Transverse colon (tissue), 4 donors: ENCODE data around the gene THBD. TPM values are rescaled to one million over a fixed set of nuclear protein-coding genes. Genes with fewer than 3 reads are reported as not detected.

Experiments used
- DNase-seq: peaks from one replicate; pipeline ENCODE4 v3.0.0-alpha.2; 2019
- H3K27ac ChIP-seq, 4 donors: fragments of 200-600 bp; sonication (generic); 2 replicates each; pipeline ENCODE4 v1.5.1; 2016 to 2018; ENCODE audit warnings: inconsistent platforms in 4 of 4
- H3K27me3 ChIP-seq: fragments of 200-600 bp; sonication (generic); 2 replicates; pipeline ENCODE4 v1.5.1; 2017; ENCODE audit warnings: inconsistent platforms
- H3K36me3 ChIP-seq, 4 donors: fragments of 200-600 bp; sonication (generic); 2 replicates each; pipeline ENCODE4 v1.5.1; 2017 to 2019; ENCODE audit warnings: inconsistent platforms in 4 of 4
- H3K4me1 ChIP-seq, 4 donors: fragments of 200-600 bp; sonication (generic); 2 replicates each; pipeline ENCODE4 v1.5.1; 2017 to 2020; ENCODE audit warnings: inconsistent platforms in 4 of 4
- H3K4me3 ChIP-seq, 4 donors: fragments of 200-600 bp; sonication (generic); 1 replicate in 1 of 4; 2 replicates in 3 of 4; pipeline versions ENCODE4 v1.5.1 to v1.6.1; 2017 to 2019; ENCODE audit warnings: inconsistent platforms in 4 of 4
- H3K9me3 ChIP-seq, 2 donors: fragments of 200-600 bp; sonication (generic); 2 replicates each; pipeline ENCODE4 v1.5.1; 2017 to 2019; ENCODE audit warnings: inconsistent platforms in 2 of 2
- EP300 ChIP-seq: sonication (generic); formaldehyde crosslinking; IDR thresholded peaks from one replicate; pipeline ENCODE4 v1.6.1; 2017; ENCODE audit warnings: antibody characterized with exemption, low read depth
- POLR2A ChIP-seq: fragments of 450-650 bp; IDR thresholded peaks from one replicate; pipeline ENCODE4 v1.6.1; 2016; ENCODE audit warnings: antibody characterized with exemption, mild to moderate bottlenecking, moderate library complexity
- POLR2AphosphoS5 ChIP-seq, 3 donors: sonication (generic); formaldehyde crosslinking; IDR thresholded peaks; one replicate each; pipeline ENCODE4 v1.6.1; 2016; ENCODE audit warnings: antibody characterized with exemption in 3 of 3
- WGBS, 2 donors: methylation state at CpG; one replicate each; pipeline ENCODE4 v1.1.5; 2018; ENCODE audit warnings: low coverage in 1 of 2; 5-methylcytosine and 5-hydroxymethylcytosine counted together
- in situ Hi-C, 4 donors: fragments of 200-750 bp; cut with MboI; loops; one replicate each; pipeline versions ENCODE4 v1.15.0 to v1.15.1; 2017; ENCODE audit warnings: low sequenced_read_pairs in 3 of 4, low pct_ligation_motif_present in 1 of 4, low pct_unique_long_range_greater_than_20kb in 1 of 4
- intact Hi-C: fragments of 100-400 bp; cut with DNase I; formaldehyde crosslinking; loops from one replicate; pipeline ENCODE4 v1.15.1; 2023; ENCODE audit warnings: low total_unique reads
- total RNA-seq, 4 donors: library from RNA; depleted of rRNA; stranded (reverse); fragments of >200 nt; gene quantifications; one replicate each; pipeline ENCODE4 v1.1.0, GENCODE V29; 2016
- TF ChIP-seq, protein P1 (sequence below), 5 experiments: fragments of 200-600 bp in 3 of 5; fragments of 450-650 bp in 2 of 5; sonication (generic) in 3 of 5; IDR thresholded peaks; 1 replicate in 2 of 5; 2 replicates in 3 of 5; pipeline ENCODE4 v1.5.1; 2016 to 2017; ENCODE audit warnings: antibody characterized with exemption in 5 of 5, inconsistent platforms in 3 of 5, mild to moderate bottlenecking in 2 of 5, moderate library complexity in 1 of 5

Gene THBD
- total RNA-seq, 4 donors from 2014 or later = 7.8 to 30.3 (median 18.6) TPM

DNA sequence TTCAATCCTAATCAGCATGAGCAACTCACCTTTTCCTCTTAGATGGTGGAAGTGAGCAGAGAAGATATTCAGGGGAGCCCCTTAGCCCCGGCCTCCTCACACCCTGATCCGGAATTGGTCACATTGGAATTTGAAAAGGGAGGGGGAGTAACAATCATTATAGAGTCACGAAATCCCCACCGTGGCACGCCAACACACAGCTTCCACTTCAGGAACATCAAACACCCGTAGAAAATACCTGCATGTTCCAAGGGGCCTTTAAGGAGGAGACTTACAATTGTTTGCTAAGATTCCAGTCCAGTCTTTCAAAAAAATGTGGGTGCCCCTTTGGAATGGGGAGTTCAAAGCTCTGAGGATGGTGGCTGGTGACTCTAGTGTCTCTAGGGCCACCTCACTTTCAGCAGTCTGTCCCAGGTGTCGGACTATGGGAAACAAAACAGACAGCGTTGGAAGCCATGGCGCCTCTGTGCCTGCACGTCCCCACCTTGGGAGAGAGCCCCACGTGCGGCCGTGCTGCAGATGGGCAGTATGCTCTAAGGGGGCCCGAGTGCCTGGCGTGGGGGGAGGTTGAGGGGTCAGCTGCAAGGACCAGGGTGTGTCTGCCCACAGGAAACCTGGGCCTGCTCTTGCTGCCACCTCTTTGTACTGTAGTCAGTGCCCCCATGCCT, 34.2 kb upstream of the THBD start:
- 30 to 85% methylated on average over 3 to 15 of the region's 15 CpGs for WGBS, 2 donors
- Histone ChIP-seq H3K36me3 (no peaks in the 10 kb centered on the region), H3K27me3 (no peaks in the 10 kb centered on the region), H3K4me1 (no peaks in the 10 kb centered on the region), H3K9me3 (no peaks in the 10 kb centered on the region), H3K27ac (peak overlapping the region; percentile 64 to 74 (median 68)), H3K4me3 (peak overlapping the region in 3 of 4 donors; percentile 3 to 12 (median 6))
- in situ Hi-C loops = no loop called here
- no peak for DNase-seq
- intact Hi-C loops = no loop called here
- TF ChIP-seq, protein P1, sequence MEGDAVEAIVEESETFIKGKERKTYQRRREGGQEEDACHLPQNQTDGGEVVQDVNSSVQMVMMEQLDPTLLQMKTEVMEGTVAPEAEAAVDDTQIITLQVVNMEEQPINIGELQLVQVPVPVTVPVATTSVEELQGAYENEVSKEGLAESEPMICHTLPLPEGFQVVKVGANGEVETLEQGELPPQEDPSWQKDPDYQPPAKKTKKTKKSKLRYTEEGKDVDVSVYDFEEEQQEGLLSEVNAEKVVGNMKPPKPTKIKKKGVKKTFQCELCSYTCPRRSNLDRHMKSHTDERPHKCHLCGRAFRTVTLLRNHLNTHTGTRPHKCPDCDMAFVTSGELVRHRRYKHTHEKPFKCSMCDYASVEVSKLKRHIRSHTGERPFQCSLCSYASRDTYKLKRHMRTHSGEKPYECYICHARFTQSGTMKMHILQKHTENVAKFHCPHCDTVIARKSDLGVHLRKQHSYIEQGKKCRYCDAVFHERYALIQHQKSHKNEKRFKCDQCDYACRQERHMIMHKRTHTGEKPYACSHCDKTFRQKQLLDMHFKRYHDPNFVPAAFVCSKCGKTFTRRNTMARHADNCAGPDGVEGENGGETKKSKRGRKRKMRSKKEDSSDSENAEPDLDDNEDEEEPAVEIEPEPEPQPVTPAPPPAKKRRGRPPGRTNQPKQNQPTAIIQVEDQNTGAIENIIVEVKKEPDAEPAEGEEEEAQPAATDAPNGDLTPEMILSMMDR (IDR thresholded peaks at IDR 0.05) = no peak
- no peak for TF ChIP-seq POLR2A
- TF ChIP-seq POLR2AphosphoS5 (IDR thresholded peaks at IDR 0.05) = no peak
- TF ChIP-seq EP300 = no peak

DNA sequence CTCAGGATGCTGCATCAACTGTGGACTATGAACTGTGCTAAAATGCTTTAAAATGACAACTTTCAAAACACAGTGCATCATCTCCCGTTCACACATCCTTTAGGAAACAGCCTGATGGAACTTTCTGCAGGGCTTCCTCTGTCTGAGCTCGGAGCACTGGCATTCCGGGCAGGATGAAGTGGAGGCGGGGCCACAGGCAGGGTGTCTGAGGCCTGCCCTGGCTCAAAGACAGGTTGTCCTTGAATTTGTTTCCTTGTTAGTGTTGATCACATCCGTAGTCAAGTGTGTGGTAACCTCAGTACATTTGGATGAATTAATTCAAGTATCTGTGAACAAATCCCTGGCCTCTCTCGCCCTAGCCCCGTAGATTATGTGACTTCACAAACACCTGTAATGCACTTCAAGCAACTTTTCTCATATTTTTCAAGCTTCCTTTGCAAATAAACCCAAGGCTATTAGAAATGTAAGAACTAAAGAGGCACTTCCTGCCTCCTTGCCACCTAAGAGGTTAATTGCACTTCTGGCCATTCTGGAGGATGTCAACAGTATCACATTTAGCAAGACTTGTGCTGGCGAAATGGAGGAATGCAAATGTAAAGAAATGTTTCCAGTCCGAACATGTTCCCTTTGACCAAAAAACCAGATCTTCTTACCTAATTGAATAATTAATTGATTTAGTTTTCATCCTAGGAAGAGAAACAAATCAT, 33.5 kb upstream of the THBD start:
- in situ Hi-C loops = no loop called here
- intact Hi-C loops = no loop called here
- H3K27ac ChIP-seq = peak overlapping the region; percentile 64 to 74 (median 68)
- WGBS, 2 donors = 67 to 70% methylated on average over 2 to 9 of the region's 9 CpGs
- peak; percentile 11 for TF ChIP-seq POLR2A
- no peak for TF ChIP-seq EP300
- peak in 1 of 3 donors; percentile 11 for TF ChIP-seq POLR2AphosphoS5 (IDR thresholded peaks at IDR 0.05)
- H3K4me1 ChIP-seq = no peaks in the 10 kb centered on the region
- H3K36me3 ChIP-seq = no peaks in the 10 kb centered on the region
- peak overlapping the region in 1 of 4 donors; percentile 6 for H3K4me3 ChIP-seq
- H3K27me3 ChIP-seq = no peaks in the 10 kb centered on the region
- no peaks in the 10 kb centered on the region for H3K9me3 ChIP-seq
- DNase-seq = no peak

- intact Hi-C loops = no loop called here
- in situ Hi-C loops = no loop called here
- H3K27me3 ChIP-seq = no peaks in the 10 kb centered on the region
- no peak overlapping the region for H3K27ac ChIP-seq
- DNase-seq = no peak
- H3K9me3 ChIP-seq = no peaks in the 10 kb centered on the region
- no peak for TF ChIP-seq EP300
- TF ChIP-seq POLR2AphosphoS5 (IDR thresholded peaks at IDR 0.05) = no peak
- TF ChIP-seq, protein P1 (IDR thresholded peaks at IDR 0.05) = no peak
- TF ChIP-seq POLR2A = no peak
- WGBS, 2 donors = 46 to 50% methylated on average over 2 to 9 of the region's 9 CpGs
- H3K36me3 ChIP-seq = no peaks in the 10 kb centered on the region
- H3K4me3 ChIP-seq = no peak overlapping the region
- no peaks in the 10 kb centered on the region for H3K4me1 ChIP-seq
Observed at GRCh38 chr20:23081263-23081819, 31.9 kb upstream of the THBD start.

DNA sequence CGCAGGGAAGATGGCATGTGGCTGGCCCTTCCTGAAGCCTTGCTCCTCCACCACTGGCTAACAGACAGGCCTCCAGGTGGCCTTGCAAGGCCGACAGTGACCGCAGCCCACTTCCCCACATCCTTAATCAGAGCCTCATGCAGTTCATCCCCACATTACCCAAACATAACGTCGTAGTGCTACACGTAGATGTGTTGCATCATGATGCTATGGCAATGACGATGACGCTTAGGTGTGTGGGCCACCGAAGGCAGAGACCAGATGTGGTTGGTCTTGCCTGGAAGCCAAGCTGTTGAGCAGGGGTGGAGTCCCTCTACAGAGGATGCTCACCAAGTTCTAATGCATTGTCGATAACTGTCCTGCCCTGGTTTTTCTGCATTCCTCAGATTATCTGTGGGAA, 31.0 kb upstream of the THBD start:
- Histone ChIP-seq H3K36me3 (no peaks in the 10 kb centered on the region), H3K9me3 (no peaks in the 10 kb centered on the region), H3K4me1 (no peaks in the 10 kb centered on the region), H3K27ac (no peak overlapping the region), H3K27me3 (no peaks in the 10 kb centered on the region), H3K4me3 (no peak overlapping the region)
- 93 to 100% methylated on average over 1 to 10 of the region's 10 CpGs for whole genome bisulfite sequencing, 2 donors
- in situ Hi-C loops (no loop called here), intact Hi-C loops (no loop called here)
- TF ChIP-seq EP300 = no peak
- no peak for TF ChIP-seq POLR2AphosphoS5 (IDR thresholded peaks at IDR 0.05)
- TF ChIP-seq, protein P1 (IDR thresholded peaks at IDR 0.05) = no peak
- no peak for TF ChIP-seq POLR2A
- no peak for DNase-seq
